NOMO-1 (cell line): Measurements from ENCODE around the gene PAN3.
"Not testable (repeated sequence)": the region's sequence is repeated elsewhere in the genome, so short reads cannot be mapped to it uniquely, and the experiment has no call there.

Experiments
- DNase-seq, 2 experiments: peaks; one replicate each; lab custom pipeline; 2025; ENCODE audit not compliant: unreplicated experiment in 2 of 2; lab: John Stamatoyannopoulos, UW

The PAN3 gene

DNA sequence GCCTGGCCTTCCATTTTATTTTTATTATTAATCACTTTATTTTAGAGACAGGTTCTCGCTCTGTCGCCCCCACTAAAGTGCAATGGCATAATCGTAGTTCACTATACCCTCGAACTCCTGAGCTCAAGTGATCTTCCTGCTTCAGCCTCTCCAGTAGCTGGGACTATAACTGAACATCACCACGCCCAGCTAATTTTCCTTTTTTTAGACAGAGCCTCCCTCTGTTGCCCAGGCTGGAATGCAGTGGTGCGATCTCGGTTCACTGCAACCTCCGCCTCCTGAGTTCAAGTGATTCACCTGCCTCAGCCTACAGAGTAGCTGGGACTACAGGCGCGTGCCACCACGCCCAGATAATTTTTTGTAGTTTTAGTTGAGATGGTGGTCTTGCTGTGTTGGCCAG, 6.7 kb upstream of the PAN3 start:
- no peak for DNase-seq

DNA sequence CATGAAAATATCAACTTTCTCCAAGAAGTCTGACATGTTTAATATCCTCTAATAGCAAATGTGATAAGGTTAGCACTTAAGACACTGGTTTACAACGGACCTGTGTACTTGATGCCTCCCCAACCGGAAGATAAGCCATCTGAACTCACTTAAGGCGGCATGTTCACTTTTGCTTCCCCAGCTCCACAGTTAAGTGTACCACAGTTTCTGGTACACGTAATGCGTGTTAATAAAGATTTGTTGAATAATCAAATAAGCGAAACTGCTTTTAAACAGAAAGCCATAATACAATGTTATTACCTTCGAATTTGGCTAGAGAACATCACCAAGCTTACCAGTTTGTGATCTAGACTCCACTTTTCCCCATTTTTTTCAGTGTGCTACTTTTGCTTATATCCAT, 1.4 kb upstream of the PAN3 start:
- DNase-seq = peak; percentile 25 to 38

DNA sequence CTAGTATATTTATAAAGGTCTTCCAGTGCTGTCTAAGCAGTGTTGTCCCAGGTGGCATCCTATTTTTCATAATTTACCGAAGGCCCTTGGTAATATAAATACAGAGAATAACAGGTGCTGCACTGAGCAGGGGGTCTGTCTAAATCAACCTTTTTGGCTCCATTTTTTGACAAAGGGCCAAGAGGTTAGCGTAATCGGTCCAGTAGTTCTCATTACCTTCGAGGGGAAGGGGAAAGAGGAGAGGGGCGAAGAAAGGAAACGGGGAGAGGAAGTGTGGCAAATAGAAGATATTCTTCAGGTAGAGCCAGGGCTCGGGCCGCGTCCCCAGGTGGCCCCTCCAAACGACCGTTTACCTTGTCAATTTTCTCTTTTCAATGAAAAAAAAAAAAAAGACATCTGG, 749 bp upstream of the PAN3 start:
- DNase-seq = peak in 1 of 2 experiments; percentile 62

DNA sequence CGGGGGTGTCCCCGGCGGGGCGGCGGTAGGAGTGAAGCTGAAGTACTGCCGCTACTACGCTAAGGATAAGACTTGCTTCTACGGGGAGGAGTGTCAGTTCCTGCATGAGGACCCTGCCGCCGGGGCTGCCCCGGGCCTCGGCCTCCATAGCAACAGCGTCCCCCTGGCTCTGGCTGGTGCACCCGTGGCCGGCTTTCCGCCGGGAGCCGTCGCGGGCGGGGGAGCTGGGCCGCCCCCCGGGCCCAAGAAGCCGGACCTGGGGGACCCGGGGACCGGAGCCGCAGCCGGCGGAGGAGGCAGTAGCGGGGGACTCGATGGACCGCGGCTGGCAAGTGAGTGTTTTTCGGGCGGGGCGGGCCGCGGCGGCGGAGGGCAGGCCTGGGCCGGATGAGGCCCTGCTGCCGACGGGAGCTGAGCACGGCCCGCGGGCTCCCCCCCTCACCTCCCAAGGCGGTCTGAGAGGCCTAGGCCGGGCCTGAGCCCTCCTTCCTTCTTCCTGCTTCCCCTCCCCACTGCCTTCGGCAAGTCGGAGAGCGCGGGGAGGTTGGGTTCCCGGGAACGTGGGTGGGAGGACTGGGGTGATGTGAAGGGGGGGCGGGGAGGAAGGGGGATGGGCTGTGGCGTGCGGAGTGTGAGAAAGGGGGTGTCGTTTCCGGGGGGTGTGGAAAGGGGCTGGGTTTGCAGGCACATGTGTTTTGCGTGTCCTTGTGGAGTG, 568 bp downstream of the PAN3 start:
- peak; percentile 98 to 99 for DNase-seq

DNA sequence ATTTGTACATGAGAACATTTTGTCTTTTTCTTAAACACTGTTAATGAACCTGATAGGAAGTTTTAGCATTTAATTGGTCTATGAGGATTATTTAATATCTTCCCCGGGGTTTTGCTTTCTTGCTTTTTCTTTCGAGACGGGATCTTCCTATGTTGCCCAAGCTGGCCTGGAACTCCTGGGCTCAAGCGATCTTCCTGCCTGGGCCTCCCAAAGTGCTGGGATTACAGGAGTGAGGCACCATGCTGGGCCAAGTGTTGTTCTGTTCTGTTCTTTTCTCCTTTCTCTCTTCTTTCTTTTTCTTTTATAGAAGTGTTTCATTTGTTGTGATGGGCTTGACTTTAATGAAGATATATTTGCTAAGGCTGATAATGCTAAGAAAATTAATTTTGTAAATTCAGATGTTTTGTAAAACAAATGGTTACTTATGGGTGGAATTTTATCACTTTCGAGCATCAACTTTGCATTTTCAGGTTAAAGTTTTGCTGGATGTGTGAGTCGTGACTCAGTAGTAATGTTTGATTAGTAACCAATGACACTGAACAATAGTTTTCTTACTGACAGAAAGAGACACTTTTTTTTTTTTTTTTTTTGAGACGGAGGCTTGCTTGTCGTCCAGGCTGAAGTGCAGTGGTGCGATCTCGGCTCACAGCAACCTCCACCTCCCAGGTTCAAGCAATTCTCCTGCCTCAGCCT, 2.2 kb downstream of the PAN3 start:
- DNase-seq = no peak

DNA sequence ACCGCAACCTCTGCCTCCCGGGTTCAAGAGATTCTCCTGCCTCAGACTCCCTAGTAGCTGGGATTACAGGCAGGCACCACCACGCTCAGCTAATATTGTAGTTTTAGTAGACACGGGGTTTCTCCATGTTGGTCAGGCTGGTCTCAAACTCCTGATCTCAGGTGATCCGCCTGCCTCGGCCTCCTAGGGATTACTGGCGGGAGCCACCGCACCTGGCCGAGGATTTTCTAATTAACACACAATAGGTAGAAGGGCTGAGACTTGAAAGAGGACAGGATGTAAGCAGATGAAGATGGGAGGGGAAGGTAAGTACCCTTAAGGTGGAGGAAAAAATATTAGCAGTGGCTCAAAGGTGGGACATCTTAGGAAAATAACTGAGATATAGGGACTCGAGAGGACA, 3.2 kb downstream of the PAN3 start:
- not testable (repeated sequence) for DNase-seq

DNA sequence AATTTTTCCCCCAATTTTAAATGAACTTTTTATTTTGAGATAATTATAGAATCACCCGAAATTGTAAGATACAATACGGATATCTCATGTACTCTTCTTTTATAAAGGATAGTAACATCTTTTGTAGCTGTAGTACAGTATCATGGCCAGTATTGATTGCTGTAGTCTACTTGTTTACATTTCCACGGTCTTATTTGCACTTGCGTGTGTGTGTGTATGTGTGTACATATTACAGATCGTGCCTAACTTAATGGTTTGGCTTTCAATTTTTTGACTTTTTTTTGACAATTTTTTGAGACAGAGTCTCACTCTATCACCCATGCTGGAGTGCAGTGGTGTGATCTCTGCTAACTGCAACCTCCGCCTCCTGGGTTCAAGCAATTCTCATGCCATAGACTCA, 6.7 kb downstream of the PAN3 start:
- no peak for DNase-seq

DNA sequence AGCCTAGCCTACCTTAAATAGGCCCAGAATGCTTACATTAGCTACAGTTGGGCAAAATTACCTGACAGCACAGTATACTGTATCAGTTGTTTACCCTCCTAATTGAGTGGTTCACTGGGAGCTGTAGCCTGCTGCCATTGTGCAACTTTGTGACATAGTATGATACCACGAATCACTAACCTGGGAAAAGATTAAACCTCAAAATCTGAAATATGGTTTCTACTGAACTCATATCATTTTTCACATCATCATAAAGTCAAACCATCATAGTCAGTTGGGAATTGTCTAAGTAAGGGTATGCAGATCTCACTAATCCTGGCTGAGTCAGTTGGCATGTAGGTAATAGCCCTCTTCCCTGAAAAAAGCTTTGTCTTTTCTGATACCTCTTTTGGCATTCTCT, 9.2 kb downstream of the PAN3 start:
- no peak for DNase-seq

DNA sequence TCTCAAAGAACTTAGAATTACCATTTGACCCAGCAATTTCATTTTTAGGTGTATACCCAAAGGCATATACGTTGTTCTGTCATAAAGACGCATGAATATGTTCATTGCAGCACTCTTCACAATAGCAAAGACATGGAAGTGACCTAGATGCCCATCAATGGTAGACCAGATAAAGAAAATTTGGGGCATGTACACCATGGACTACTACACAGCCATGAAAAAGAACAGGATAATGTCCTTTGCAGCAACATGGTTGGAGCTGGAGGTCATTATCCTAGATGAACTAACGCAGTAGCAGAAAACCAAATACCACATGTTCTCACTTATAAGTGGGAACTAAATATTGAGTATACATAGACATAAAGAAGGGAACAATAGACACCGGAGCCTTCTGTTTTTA, 20.7 kb downstream of the PAN3 start:
- DNase-seq = no peak

DNA sequence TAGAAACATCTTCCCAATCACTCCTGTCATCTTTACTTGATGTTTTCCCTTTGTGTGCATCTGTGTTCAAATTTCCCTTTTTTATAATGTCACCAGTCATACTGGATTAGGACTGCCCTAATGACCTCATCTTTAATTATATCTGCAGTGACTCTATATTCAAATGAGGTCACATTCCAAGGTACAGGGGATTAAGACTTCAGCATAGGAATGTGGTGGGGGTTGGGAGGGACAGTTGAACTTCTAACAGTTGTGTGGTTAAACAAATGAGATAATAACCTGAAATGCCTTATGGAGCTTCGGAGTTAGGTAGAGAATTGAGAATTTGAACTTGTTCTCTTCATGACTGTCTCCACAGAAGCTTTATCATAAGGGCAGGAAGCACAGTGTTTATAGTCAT, 23.0 kb downstream of the PAN3 start:
- DNase-seq = no peak

DNA sequence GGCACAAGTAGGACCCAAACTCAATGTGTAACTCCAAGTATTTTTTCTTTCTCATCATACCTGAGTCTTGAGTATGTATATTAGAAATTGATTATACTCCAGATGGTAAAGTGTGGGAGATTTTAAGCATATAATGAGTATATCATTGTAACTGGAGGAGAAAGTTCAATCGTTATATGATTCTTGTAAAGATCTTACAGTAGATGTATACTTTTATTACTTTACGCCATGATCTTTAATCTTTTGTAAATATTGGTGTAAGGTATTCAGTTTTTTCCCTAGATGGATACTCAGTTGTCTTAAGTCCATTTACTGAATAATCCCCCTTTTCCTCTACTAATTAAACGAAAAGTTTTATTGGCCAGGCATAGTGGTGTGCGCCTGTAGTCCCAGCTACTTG, 25.2 kb downstream of the PAN3 start:
- DNase-seq = no peak

DNA sequence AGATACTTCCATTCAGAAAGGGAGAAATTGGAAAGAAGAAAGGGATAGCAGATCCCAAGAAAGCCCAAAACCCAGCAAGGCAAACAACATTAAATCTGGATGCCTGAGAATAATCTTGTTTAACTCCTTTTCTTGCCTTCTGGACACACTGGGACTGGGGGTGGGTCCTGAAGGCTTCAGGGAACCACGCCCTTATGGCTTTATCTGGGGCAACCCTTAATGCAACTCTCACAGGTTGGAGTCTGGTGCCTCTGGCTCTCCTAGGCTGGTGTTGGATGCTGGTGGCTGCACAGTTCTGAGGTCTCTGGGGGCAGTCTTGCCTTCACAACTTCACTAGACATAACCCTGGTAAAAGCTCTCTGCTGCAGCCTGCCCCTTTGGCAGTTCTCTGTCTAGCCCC, 27.9 kb downstream of the PAN3 start:
- DNase-seq = no peak

DNA sequence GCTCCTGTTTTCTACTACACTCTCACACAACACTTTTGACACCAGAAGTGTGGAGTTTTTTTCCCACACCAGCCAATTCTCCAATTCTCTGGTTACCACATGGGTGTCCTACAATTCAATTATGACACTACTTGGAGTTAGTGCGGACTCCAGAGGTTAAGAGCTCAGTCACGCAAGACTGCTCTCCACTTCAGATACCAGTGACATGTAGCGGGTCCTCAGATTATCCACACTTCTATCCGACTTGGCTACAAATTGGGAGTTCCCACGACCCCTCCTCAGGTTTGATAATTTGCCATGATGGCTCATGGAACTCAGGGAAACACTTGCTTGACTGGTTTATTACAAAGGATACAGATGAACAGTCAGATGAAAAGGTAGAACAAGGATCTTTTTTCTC, 32.9 kb downstream of the PAN3 start:
- DNase-seq = no peak

DNA sequence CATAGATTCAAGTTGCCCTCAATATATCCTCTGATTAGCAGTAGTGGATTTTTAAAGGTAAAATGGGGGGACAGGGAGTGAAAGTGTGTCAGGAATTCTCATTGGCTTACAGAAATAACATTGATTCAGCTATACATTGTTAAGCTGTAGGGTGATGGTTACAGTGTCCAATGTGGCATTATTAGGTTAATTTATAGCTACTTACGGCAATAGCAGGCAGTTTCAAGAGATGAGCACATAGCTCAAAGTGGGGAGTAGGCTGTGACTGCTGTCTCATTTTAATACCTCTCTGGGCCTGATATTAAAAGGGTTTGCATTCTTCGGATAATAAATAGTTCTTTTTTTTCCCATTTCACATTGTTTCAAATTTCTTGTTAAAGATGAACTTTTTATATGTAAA, 34.6 kb downstream of the PAN3 start:
- no peak for DNase-seq

DNA sequence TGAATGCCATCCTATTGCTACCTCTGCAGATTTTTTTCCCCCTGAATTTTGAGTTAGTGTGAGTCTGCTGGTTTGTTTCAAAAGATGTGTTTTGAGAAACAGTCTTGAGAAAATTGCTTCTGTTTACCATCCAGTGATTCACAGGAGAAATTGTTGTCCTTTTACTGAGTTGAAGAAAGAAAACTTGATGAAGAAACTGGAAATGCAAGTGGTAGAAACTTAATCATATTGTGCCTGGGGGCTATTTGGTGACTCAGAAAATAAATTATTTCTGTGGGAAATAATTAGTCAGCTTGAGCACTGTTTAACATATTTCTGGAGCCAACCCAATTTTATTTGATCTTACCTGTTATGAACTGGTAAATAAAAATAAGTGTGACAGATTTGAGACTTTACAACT, 35.4 kb downstream of the PAN3 start:
- DNase-seq = no peak

DNA sequence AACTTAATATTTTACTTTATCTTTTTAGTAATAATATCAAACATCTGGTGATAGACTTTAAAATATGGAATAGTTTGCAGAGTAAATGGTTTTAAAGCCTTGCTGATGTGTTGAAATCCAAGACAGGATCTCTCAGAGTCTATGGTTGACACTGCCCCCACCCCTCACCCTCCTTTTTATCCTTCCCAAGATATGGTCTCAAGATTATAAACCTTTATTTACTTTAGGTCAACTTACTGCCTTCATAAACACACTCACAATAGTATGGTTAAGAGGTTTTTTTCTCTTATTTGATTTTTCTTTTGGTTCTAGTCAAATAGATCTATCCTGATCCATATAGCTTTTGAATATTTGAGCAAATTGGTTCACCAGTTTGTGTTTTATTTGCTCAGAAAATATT, 39.0 kb downstream of the PAN3 start:
- no peak for DNase-seq

DNA sequence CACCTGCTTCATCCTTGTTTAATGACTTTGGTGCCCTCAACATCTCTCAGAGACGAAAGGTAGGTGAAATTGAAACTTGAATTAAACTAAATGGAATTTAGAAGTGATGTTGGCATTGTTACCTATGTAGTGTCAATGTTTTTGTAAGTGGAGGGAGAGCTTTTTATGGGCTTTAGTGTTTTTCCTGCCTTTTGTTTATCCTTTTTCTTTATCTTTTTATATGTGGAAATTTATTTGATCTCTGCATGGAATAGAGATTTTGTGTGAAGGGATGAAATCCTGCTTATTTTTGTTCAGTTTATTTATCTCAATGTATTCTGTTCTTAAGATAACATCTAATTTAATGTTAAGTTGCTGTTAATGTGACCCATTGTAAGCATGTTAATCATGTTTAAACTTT, 39.5 kb downstream of the PAN3 start:
- DNase-seq = no peak

DNA sequence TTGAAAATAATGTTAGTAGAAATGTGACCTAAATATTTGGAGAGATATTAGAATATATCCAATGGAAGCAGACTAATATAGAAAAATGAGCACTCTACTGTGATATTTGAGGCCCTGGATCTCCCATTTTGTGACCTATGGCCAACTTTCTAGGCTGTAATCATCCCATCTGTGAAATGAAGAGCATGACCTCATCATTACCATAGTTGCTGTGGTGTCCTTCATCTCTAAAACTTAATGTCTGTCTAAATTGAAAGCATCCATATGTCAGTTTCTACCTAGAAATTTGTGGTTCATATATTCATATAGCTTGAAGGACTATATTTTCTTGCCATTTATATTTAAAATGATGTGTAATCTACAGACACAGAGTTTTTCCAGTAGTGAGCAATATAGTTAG, 41.6 kb downstream of the PAN3 start:
- no peak for DNase-seq

DNA sequence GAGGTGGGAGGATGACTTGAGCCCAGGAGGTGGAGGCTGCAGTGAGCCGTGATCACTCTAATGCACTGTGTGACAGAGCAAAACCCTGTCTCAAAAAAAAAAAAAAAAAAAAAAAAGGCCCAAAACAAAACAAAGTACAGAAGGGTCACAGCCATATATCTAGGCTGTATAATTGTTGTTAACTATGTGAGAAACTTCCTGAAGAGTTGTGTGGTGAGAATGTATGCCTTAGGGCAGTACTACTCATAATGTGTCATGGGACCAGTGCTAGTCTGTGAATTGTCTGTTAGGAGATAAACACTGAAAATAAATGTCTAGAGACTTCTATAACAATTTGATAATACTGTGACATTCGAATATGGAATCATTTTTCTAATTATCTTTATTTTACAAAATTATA, 43.1 kb downstream of the PAN3 start:
- DNase-seq = no peak

DNA sequence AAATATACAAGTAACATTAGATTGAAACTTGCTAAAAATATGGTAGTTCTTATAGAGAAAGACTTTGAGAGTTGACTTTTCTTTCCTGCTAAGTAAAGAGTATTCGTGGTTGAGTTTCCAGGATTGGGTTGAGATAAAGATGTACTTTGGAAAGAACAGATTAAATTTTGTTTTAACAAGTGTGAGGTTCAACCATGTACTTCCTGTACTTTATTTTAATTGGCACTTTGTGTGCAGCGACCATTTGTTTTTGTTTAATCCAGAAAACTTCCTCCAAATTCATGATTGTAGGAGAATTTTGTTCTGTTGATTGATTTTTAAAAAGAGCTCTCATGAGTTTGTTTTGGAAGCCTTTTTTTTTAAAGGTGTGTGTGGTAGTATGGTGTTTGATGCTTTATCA, 46.9 kb downstream of the PAN3 start:
- DNase-seq = no peak

DNA sequence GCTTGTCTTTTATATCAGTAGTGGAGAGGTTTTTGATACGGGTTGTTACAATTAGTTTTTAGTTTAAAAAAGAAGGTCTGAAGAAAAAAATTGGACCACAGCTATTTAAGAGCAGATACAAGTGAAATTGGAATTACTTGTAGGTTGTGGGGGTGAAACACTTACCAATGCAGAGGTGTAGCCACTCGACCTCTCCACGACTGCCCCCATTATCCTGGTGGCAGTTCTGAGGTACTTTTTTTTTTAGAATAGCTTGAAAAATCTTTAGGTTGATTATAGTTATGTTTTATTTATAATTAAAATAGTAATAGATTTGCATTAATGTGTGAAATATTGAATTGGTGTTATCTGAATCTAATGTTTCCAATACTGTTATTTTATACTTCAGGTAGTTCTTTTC, 60.7 kb downstream of the PAN3 start:
- DNase-seq = no peak

DNA sequence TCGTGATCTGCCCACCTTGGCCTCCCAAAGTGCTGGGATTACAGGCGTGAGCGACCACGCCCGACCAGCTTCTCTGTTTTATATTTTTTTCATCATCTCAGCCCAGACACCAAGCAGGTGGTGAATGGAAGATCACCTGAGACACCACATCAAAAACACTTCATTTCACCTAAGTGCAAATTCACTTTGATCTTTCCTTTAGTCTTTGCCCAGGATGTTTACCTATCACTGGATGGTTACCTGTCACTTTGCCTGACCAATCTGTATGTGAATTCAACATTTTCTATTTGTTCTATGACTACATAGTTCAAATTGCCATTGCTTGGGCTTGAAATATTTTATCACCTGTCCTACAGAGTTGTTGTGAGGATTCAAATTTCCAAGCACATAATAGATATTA, 65.7 kb downstream of the PAN3 start:
- no peak for DNase-seq
